IPS DF 6.9 (cell line): ENCODE measurements around the gene STN1.
A peak's percentile ranks its signal among the peaks of the same experiment; 100 is the strongest.
"Not testable (repeated sequence)": the region's sequence is repeated elsewhere in the genome, so short reads cannot be mapped to it uniquely, and the experiment has no call there.

Source experiments
- DNase-seq: peaks from one replicate; pipeline ENCODE4 v3.0.0-alpha.2; 2013; ENCODE audit warnings: low read depth, low spot score
- H3K27ac ChIP-seq: one replicate; pipeline ENCODE4 v1.5.1; 2013; ENCODE audit warnings: low read length, control low read depth
- H3K27me3 ChIP-seq: 2 replicates; pipeline ENCODE4 v1.6.1; 2013; ENCODE audit warnings: mild to moderate bottlenecking, low read length; ENCODE audit not compliant: control insufficient read depth, insufficient read depth
- H3K36me3 ChIP-seq: 2 replicates; pipeline ENCODE4 v1.6.1; 2013; ENCODE audit warnings: low read length; ENCODE audit not compliant: control insufficient read depth, insufficient read depth
- H3K4me1 ChIP-seq: 2 replicates; pipeline ENCODE4 v1.6.1; 2013; ENCODE audit warnings: low read length; ENCODE audit not compliant: control insufficient read depth, insufficient read depth
- H3K4me3 ChIP-seq: 2 replicates; pipeline ENCODE4 v1.5.1; 2013; ENCODE audit warnings: mild to moderate bottlenecking, low read length
- H3K9me3 ChIP-seq: 2 replicates; pipeline ENCODE4 v1.6.1; 2013; ENCODE audit warnings: low read length, inconsistent platforms; ENCODE audit not compliant: control insufficient read depth, insufficient read depth
- WGBS: extraction: QIAGEN DNeasy Blood & Tissue Kit; methylation state at CpG from one replicate; pipeline ENCODE4 v1.1.7; 2013; ENCODE audit warnings: mixed read lengths, missing lambda C conversion rate; ENCODE audit not compliant: insufficient read length, insufficient coverage; 5-methylcytosine and 5-hydroxymethylcytosine counted together

The STN1 gene

DNA sequence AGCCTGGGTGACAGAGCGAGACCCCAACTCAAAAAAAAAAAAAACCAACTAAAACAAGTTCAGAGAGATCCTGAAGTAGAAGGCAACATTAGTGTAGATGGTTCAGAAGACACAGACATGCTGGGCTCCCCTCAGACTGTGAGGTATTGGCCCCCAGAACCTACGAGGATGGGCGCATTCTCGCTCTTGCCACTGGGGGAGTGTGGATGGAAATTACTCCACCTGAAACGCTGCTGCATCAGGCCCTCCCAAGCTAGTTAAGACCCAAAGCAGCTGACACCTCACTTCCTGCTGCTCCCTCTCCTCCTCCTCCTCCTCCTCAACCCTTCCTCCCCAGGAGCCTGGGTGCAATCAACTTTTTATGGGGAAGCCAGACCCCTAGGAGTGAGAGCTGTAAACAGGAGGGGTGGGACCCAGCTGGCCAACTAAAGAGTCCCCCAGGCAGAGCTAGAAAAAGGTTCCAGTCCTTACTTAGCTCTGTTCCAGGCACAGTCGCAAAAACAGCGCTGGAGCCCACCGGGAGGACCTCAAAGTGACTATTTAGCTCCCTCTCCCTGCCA lies 70.0 kb downstream of the STN1 start:
- Histone ChIP-seq H3K27me3 (no peaks in the 10 kb centered on the region), H3K9me3 (no peaks in the 10 kb centered on the region), H3K4me1 (peaks cover 1% of the 10 kb centered on the region; the same call in 1 of the 2 replicates), H3K4me3 (no peak overlapping the region), H3K27ac (no peak overlapping the region), H3K36me3 (no peaks in the 10 kb centered on the region)
- no peak for DNase-seq
- WGBS, result no CpG with 5 or more reads among the region's 8 CpGs

DNA sequence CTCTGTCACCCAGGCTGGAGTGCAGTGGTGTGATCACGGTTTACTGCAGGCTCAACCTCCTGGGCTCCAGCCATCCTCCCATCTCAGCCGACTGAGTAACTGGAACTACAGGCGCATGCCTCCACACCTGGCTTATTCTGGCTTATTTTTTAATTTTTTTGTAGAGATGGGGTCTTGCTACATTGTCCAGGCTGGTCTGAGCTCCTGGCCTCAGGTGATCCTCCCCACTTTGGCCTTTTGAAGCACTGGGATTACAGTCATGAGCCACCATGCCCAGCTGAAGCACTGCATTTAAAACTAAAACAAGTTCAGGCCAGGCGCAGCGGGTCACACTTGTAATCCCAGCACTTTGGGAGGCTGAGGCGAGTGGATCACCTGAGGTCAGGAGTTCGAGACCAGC lies 70.6 kb downstream of the STN1 start:
- no peak overlapping the region for H3K27ac ChIP-seq
- WGBS, result no CpG with 5 or more reads among the region's 7 CpGs
- H3K27me3 ChIP-seq, result no peaks in the 10 kb centered on the region
- no peaks in the 10 kb centered on the region for H3K36me3 ChIP-seq
- no peaks in the 10 kb centered on the region for H3K9me3 ChIP-seq
- no peak for DNase-seq
- H3K4me3 ChIP-seq, result no peak overlapping the region
- H3K4me1 ChIP-seq, result peaks cover 1% of the 10 kb centered on the region; the same call in 1 of the 2 replicates

DNA sequence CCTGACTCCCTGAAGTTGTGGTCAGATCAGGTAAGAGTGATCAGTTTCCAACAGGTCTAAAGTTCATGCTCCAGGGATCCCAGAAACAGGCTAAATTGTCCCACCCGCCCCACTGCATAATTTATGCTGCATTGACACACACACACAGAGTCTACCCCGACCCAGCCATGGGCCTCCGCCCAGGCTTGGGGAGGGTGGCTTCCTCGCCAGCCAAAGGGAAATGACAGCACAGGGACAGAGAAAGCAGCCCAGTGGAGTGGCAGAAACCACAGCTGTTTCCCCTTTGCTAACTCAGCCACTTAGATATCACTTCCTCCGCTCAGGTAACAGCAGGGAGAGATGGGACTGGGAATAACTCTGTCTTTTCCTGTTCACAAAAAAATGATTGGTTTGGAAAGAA lies 72.0 kb downstream of the STN1 start:
- no peaks in the 10 kb centered on the region for H3K27me3 ChIP-seq
- no peak overlapping the region for H3K27ac ChIP-seq
- DNase-seq, result no peak
- no peak overlapping the region for H3K4me3 ChIP-seq
- WGBS, result no CpG with 5 or more reads among the region's 5 CpGs
- peaks cover 3% of the 10 kb centered on the region; the same call in 1 of the 2 replicates for H3K4me1 ChIP-seq
- no peaks in the 10 kb centered on the region for H3K9me3 ChIP-seq
- H3K36me3 ChIP-seq, result no peaks in the 10 kb centered on the region

DNA sequence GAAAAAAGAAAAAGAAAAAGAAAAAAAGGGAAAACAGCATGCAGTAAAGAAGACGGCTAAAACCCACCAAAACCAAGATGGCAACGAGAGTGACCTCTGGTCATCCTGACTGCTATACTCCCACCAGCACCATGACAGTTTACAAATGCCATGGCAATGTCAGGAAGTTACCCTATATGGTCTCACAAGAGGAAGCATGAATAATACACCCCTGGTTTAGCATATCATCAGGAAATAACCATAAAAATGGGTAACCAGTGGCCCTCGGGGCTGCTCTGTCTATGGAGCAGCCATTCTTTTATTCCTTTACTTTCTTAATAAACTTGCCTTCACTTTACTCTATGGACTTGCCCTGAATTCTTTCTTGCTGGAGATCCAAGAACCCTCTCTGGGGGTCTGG lies 72.6 kb downstream of the STN1 start:
- H3K4me1 ChIP-seq, H3K27me3 ChIP-seq, H3K4me3 ChIP-seq, H3K36me3 ChIP-seq, H3K9me3 ChIP-seq, H3K27ac ChIP-seq, DNase-seq: not testable (repeated sequence)
- WGBS, result no CpG with 5 or more reads among the region's 3 CpGs

DNA sequence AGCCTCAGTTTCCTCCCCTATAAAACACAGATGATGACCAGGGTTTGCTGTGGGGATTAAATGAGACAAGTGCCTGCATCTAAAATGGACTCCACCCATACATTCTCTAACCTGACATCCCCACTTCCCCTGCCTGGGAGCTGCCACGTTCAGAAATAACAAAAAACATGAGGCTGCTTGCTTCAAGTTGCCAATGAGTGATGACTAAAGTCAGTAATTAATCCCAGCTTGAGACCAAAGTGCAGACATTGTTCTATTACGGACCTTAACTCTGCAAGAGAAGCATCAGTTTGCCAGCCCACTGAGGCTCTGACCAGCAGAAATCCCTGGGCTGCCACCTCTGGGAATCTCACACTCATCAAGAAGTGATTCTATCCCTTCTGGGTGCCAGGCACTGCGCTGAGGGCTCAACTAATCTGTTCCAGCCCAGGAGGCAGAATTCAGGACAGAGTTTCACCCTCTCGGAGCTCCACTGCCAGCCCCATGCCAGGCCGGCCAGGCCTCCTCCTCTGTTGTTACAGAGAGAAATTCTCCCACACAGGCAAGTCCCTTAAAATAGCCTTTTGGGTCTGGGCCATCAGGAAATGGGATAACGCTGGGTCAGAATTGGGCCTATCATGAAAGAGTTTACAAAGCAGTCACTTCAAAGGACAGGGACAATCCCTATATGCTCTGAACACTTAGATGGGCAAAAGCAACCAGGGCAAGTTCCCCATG lies 74.0 kb downstream of the STN1 start:
- H3K36me3 ChIP-seq, result no peaks in the 10 kb centered on the region
- H3K27ac ChIP-seq, result no peak overlapping the region
- no peak for DNase-seq
- H3K9me3 ChIP-seq, result no peaks in the 10 kb centered on the region
- H3K27me3 ChIP-seq, result no peaks in the 10 kb centered on the region
- peaks cover 10% of the 10 kb centered on the region for H3K4me1 ChIP-seq
- no CpG with 5 or more reads among the region's 6 CpGs for WGBS
- H3K4me3 ChIP-seq, result no peak overlapping the region

DNA sequence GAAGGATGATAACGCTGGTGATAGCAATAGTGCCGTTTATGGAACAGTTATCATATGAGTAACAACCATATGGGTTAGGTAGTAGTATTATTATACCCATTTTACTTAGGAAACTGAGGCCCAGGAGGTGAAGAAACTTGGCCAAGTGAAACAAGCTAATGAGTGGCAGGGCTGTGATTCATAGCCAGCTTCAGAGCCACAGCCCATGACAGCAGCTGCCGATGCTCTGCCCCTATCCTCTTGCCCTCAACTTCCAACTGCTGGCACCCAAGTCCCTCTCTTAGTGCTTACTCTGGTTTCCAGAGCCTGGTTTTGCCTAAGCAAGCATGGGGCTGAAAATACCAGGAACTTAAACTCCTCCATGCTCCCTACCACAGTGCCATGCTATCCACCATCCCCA lies 74.9 kb downstream of the STN1 start:
- Histone ChIP-seq H3K9me3 (no peaks in the 10 kb centered on the region), H3K4me1 (peaks cover 10% of the 10 kb centered on the region), H3K27me3 (no peaks in the 10 kb centered on the region), H3K36me3 (no peaks in the 10 kb centered on the region), H3K4me3 (no peak overlapping the region), H3K27ac (no peak overlapping the region)
- WGBS, result no CpG with 5 or more reads among the region's 3 CpGs
- DNase-seq, result no peak

DNA sequence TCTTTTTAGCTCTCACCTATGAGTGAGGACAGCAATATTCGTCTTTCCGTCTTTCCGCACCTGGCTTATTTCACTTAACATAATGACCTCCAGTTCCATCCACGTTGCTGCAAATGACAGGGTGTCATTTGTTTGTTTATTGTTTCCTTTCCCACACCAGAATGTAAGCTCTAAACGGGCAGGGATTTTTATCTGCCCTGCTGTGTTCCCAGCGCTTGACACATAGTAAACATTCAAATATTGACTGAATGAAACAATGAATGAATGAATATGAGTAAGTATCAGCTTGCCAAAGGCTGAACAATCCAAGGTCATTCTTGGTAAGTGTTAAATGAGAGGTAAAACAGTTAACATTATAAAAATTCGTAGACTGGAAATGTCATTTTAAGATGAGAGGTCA lies 75.4 kb downstream of the STN1 start:
- DNase-seq, result no peak
- H3K27ac ChIP-seq, result no peak overlapping the region
- no peak overlapping the region for H3K4me3 ChIP-seq
- WGBS, result no CpG with 5 or more reads among the region's 7 CpGs
- peaks cover 10% of the 10 kb centered on the region for H3K4me1 ChIP-seq
- H3K9me3 ChIP-seq, result no peaks in the 10 kb centered on the region
- no peaks in the 10 kb centered on the region for H3K36me3 ChIP-seq
- H3K27me3 ChIP-seq, result no peaks in the 10 kb centered on the region

DNA sequence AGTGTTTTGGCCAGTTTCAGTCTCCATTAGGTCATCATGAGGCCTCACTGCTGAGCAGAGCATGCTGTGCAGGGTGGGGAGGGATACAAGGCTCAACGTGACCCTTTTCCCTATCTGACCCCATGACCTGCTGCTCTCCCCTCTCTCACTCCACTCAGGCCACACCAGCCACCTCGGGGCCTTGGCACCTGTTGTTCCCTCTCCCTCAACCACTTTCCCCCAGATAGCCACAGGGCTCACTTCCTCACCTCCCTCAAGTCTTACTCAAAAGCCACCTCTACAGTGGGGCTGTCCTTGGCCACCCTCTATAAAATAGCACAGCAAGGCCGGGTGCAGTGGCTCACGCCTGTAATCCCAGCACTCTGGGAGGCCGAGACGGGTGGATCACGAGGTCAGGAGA lies 76.5 kb downstream of the STN1 start:
- H3K36me3 ChIP-seq, result no peaks in the 10 kb centered on the region
- DNase-seq, result no peak
- no peaks in the 10 kb centered on the region for H3K27me3 ChIP-seq
- no CpG with 5 or more reads among the region's 7 CpGs for WGBS
- H3K4me1 ChIP-seq, result peaks cover 10% of the 10 kb centered on the region
- H3K9me3 ChIP-seq, result no peaks in the 10 kb centered on the region
- no peak overlapping the region for H3K4me3 ChIP-seq
- H3K27ac ChIP-seq, result no peak overlapping the region

DNA sequence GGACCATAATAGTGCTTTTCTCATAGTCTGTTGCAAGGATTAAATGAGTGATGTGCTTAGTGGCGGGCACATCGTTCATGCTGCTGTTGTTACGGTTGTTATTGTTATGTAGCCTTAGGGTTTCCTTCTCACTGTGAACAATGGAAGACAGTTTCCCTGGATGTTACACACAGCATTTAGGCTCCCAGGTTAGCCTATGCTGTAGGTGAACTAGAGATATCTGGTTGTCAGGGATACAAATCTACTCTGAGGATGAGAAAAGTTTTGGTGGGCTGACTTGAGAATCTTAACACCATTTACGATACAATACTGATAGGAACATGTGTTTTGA lies 77.3 kb downstream of the STN1 start:
- Histone ChIP-seq H3K4me3 (no peak overlapping the region), H3K4me1 (peaks cover 10% of the 10 kb centered on the region), H3K36me3 (no peaks in the 10 kb centered on the region), H3K27ac (no peak overlapping the region), H3K27me3 (no peaks in the 10 kb centered on the region), H3K9me3 (no peaks in the 10 kb centered on the region)
- no peak for DNase-seq
- WGBS, result no CpG with 5 or more reads among the region's 4 CpGs

DNA sequence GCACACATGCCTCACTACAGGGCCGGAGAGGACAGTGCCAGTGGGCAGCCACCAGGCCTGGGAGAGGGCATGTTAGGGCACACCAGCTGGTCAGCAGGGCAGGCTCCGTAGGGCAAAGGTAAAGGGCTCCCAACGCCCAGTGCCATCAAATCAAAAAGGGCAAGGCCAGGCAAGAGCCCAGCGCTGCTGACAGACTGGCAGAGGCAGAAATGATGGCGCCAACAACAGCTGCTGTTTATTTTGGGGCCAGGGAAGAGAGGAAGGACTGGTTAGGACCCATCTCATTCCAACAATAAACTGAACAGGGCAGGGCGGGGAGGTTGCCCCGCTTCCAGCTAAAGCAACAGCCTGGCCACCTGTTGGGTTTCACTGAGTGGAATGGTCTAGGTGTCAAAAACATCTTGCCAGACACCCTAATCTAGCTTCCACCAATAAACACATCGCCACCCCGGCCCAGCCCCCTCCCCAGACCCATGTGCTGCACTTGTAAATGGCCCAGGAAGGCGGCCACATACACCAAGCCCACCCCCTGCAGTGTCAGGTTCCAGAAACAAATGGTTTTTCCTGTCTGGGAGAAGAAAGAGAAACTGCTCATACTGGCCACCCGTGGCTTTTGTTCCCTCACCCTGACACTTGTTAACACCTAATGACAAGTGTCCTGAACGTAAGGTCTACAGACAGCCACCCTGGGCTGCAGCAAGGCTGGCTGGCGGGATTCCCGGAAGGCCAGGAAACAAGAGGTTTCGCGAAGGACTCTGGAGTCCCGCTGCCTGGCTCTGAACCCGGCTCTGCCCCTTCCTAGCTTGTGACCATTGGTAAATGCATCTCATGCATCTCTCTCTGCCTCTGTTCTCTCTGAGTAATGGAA lies 77.9 kb downstream of the STN1 start:
- no peak overlapping the region for H3K27ac ChIP-seq
- no peak overlapping the region for H3K4me3 ChIP-seq
- no CpG with 5 or more reads among the region's 18 CpGs for WGBS

More for the DNA sequence above, 77.9 kb downstream of the STN1 start:
- Histone ChIP-seq H3K36me3 (no peaks in the 10 kb centered on the region), H3K27me3 (no peaks in the 10 kb centered on the region), H3K9me3 (no peaks in the 10 kb centered on the region), H3K4me1 (peaks cover 9% of the 10 kb centered on the region)
- DNase-seq, result peak; percentile 31
